NCI-H2107 (cell line): ENCODE data around the gene POLR3E.
"Not testable (repeated sequence)": the region's sequence is repeated elsewhere in the genome, so short reads cannot be mapped to it uniquely, and the experiment has no call there.

Experiments used
- DNase-seq: peaks from one replicate; lab custom pipeline; 2025; lab: John Stamatoyannopoulos, UW

The POLR3E gene

GRCh38 chr16:22335668-22336246 lies 38.5 kb downstream of the POLR3E start:
- DNase-seq = no peak

- no peak for DNase-seq
These were observed 39.4 kb downstream of the POLR3E start for GRCh38 chr16:22336581-22336980.

DNA sequence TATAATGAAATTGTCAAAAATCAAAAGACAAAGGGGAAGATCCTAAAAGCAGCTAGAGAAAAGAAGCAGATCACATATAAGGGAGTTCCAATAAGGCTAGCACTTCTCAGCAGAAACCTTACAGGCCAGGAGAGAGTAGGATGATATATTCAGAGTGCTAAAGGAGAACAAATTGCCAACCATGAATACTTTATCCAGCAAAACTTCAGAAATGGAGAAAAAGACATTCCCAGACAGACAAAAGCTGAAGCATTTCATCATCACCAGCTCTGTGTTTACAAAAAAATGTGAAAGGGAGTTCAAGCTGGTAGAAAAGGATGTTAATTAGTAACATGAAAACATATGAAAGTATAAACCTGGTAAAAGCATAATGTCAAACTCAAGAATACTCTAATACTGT lies 39.8 kb downstream of the POLR3E start:
- DNase-seq = no peak

- DNase-seq = no peak
These were observed 40.8 kb downstream of the POLR3E start for GRCh38 chr16:22337849-22338635.

- DNase-seq = no peak
These were observed 43.7 kb downstream of the POLR3E start for GRCh38 chr16:22340945-22341344.

DNA sequence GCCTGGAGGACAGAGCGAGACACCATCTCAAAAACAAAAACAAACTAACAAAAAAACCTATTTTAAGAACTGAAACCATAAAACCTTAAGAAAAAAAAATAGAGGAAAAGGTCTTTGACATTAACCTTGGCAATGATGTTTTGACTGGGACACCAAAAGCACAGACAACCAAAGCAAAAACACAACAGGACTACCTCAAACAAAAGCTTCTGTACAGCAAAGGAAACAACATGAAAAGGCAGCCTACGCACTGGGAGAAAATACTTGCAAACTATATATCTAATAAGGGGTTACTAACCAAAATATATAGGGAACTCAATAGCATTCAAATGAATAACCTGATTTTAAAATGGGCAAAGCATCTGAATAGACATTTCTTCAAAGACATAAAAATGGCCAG lies 44.9 kb downstream of the POLR3E start:
- DNase-seq = no peak

DNA sequence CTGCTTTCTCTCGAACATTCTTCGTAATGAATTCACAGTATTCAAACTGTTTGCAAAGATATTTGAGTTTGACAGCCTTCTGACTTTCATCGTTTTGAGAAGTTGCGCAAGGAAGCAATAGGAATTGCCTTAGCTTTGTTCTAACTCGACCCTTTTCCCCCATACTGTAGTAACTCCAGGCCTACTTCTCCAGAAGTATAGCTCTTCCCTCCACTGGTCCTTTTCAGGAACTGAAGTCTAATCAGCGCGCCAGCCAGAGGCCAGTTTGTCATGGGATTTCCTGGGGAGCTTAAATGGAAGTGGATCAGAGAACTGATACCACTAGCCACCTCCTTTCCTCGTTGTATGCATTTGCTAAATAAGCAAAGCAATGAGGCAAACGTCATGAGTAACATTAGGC lies 49.3 kb downstream of the POLR3E start:
- DNase-seq = no peak

- DNase-seq = no peak
These were observed 50.1 kb downstream of the POLR3E start for GRCh38 chr16:22347100-22347820.

DNA sequence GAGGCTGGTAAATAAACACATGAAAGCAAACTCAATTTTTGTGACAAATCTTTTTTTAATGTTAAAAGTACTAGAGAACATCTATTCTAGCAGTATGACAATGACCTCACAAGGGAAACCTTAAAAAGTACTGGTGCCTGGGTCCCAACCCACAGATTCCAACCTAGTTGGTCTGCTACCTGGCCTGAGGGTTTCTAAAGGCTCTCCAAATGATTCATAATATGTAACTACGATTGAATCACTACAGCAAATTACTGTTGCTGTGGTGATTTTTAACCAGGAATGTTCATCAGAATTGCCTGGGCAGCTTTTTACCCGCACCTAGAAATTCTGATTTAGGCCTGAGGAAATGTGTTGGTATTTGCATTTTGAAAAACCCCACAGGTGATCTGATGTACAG lies 51.1 kb downstream of the POLR3E start:
- DNase-seq = no peak

GRCh38 chr16:22351017-22351416 lies 53.8 kb downstream of the POLR3E start:
- DNase-seq = not testable (repeated sequence)

DNA sequence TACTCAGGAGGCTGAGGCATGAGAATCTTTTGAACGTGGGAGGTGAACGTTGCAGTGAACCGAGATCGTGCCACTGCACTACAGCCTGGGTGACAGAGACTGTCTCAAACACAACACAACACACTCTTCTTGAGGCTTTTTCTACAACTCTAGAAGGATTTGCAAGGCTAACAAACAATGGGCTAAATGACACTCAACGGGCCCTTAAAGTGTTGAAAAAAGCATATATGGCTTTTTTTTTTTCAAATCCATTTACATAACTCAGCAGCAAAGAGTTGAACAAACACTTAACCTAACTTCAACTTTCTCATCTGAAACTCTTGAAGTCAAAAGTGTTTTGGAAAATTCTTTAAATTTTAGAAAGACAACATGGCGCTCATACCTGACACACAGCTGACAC lies 54.9 kb downstream of the POLR3E start:
- DNase-seq = no peak

- DNase-seq = no peak
These were observed 55.5 kb downstream of the POLR3E start for GRCh38 chr16:22352723-22353122.

- DNase-seq = no peak
These were observed 56.1 kb downstream of the POLR3E start for GRCh38 chr16:22353191-22353919.

- DNase-seq = no peak
These were observed 56.8 kb downstream of the POLR3E start for GRCh38 chr16:22353933-22354541.

DNA sequence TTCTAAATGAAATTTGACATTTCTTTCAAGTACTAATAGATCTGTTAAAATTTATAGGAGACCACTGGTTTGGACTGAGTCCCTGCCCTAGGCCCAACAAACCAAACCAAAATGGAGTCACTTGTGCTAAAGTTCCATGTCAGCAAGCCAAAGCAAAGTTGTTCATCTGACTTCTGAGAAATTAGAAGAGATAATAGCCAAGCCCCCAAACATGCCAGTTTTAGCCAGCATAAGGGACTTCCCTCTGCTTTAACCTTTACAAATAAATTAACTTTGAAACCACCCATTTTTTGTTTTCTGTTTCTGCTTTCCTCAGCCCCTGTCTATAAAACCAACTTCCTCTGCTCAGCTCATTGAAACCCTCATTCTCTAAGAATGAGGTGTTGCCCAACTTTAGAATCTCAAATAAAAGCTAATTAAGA lies 58.3 kb downstream of the POLR3E start:
- DNase-seq = no peak

DNA sequence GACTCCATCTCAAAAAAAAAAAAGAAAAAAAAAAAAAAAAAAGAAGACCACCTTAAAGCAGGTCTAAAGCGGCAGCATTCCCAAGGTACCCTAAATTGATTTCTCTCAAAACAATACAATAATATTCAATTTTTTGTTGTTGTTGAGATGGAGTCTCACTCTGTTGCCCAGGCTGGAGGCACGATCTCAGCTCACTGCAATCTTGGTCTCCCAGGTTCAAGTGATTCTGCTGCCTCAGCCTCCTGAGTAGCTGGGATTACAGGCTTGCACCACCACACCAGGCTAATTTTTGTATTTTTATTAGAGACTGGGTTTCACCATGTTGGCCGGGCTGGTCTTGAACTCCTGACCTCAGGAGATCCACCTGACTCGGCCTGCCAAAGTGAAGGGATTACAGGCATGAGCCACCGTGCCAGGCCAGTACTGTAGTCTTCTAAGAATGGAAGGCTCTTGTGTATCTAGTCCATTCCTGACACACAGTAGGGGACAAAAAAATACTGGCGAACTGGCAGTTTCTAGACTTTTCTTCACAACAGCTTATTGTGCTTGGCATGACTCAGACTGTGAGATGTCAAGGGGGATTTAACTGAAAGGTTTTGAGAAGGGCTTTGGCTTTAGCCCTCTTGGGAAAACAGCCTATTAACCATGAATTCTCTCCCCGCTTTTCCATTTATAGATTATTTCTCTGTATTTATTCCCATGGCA lies 59.9 kb downstream of the POLR3E start:
- DNase-seq = no peak

GRCh38 chr16:22357635-22357971 lies 60.4 kb downstream of the POLR3E start:
- no peak for DNase-seq

- no peak for DNase-seq
These were observed 60.8 kb downstream of the POLR3E start for GRCh38 chr16:22358000-22358399.

DNA sequence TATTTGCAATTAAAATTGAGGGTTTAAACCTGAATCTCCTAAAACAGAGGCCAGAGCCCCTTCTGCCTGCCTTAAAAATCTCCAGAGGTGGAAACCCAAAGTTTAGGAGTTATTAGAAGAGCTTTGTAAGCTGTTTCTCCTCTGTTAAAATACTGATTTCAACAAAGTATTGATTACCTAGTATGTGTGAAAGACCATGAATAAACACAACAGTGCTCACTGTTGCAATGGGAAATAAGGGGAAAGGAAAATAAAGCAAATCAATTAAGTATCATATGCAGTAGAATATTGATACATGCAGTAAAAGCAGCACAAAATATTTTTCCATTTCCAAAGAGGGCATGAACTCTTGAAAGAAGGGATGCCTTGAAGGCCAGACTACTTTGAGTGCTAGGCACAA lies 62.5 kb downstream of the POLR3E start:
- no peak for DNase-seq

- no peak for DNase-seq
These were observed 63.9 kb downstream of the POLR3E start for GRCh38 chr16:22360963-22361659.

GRCh38 chr16:22364241-22364640 lies 67.0 kb downstream of the POLR3E start:
- DNase-seq = no peak
